Pulmonary artery endothelial cell (primary cell): Measurements from ENCODE around the gene PRPF31. TPM values are rescaled to one million over a fixed set of nuclear protein-coding genes. Genes with fewer than 3 reads are reported as not detected.
A peak's percentile ranks its signal among the peaks of the same experiment; 100 is the strongest.

ENCODE experiments used
- DNase-seq: peaks from one replicate; pipeline ENCODE4 v3.0.0-alpha.2; 2011; ENCODE audit warnings: low read depth, low spot score
- total RNA-seq: library from RNA; depleted of rRNA; stranded (reverse); fragments of >200 nt; gene quantifications from 2 replicates; pipeline ENCODE4 v1.2.3, GENCODE V29; 2014

The PRPF31 gene
- total RNA-seq, 1 donor from 2014 or later, result 81.6 TPM

DNA sequence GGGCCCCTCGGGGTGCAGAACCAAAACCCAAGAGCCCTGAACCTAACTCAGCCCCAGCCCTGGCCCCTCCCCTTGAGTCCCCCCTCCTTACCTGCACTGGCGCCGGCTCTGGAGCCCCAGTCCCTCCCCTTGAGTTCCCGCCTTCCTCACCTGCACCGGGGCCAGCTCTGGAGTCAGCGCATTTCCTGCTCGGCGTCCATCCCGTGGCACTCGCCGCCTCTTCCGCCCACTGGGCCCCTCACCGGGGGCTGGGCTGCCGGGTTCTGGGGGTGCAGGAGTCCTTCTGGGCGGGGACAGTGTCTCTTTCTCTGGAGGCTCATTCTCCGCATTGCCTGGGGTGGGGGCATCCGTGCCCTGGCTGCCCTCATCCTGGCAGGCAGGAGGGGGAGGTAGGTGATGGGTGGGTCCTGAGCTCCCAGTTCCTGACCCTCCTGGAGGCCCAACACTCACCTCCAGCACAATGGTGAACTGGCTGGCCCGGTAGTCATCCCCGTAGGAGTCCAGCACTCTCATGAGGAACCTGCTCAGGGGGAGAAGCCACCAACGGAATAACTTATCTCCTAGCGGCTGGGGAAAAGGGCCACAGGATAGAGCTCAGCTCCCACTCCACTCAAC, 7.6 kb upstream of the PRPF31 start:
- DNase-seq, result no peak

DNA sequence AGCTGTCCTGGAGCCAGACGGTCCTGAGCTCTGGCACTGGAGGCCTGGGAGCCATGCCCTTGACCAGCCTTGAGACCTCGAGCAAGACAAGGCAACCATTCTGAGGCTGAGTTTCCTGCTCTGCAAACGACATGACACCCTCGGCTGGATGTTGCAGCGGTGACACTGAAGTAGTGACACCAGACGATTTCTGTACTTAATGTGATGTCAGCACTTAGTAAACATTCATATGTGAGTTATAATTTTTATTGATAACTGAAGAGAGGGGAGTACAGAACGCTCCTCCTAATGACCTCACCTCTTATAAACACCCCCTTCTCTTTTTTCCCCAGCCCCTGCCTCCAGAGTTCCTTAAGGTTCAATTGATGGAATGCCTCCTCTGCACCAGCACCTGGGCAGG, 7.1 kb upstream of the PRPF31 start:
- no peak for DNase-seq

DNA sequence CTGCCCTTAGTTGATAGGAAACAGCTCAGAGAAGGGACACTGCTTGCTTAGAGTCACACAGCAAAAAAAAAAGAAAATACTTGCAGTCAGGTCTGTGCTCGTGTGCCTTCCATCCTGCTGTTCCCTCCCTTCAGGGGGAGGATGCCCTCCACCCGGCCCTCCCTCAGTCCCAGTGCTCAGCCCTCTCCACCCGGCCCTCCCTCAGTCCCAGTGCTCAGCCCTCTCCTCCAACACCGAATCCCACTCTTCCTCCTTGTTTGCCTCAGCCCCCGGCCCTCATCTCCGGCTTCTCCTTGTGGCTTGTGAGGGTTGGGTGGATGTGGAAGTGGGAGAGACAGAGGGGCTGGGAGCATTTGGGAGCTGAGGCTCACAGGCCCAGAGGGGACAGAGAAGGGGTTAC, 5.9 kb upstream of the PRPF31 start:
- DNase-seq, result no peak

DNA sequence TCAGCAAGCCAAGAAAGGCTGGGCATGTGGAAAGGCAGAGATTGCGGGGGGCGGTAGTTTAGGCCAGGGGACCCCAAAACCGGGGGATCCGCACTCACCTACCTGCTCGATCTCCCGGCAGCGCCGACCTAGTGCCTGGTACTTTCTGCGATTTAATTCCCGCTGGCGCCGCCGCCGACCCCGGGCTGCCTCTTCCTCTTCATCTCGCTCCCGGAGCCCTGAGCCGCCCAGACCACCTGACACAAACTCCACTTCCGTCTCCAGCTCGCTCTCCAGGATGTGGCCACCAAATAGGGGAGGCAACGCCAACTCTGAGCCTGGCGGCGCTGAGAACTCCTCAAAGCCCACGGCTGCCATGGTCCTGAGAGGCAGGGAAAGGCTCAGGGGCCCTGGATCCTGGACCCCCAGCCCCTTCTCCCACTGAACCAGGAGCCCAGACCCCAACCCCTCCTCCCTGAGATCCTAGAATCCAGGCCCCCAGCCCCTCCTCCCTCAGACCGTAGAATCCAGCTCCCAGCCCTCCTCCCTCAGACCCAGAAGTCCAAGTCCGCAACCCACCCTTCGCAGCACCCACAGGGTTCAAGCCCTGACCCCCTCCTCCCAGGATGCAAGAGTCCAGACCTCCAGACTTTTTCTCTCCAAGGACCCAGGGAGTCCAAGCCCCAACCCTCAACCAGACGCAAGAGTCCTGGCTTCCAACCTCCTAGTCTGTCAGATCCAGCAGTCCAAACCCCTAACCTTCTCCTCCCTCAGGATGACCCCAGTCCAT, 1.0 kb upstream of the PRPF31 start:
- DNase-seq, result no peak

DNA sequence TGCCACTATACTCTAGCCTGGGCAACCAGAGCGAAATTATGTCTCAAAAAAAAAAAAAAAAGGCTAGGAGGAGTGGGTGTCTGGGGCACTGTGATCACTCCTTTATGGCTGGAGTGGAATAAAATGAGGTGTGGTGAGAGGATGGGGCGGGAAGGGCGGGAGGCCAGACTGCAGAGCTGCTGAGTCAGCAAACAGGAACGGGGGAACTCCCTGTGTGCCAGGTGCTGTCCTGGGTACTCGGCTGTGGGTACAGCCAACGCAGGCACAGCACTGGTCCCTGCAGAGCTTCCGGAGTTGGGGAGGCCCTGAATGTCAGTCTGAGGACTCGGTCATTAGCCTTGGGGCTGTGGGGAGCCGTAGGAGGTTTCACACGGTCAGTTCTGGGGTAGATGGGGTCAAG, 5.7 kb downstream of the PRPF31 start:
- no peak for DNase-seq

DNA sequence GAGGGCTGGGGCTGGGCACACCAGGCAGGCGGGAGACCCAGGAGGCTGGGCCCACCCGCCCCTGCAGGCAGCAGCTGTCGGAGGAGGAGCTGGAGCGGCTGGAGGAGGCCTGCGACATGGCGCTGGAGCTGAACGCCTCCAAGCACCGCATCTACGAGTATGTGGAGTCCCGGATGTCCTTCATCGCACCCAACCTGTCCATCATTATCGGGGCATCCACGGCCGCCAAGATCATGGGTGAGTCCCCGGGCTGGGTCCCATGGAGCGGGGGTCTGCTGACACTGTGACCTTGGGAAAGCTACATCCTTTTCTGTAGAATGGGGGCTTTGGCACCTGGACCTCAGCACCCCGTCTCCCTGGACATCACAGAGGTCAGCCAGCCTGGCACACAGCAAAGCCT, 8.1 kb downstream of the PRPF31 start:
- DNase-seq, result no peak

DNA sequence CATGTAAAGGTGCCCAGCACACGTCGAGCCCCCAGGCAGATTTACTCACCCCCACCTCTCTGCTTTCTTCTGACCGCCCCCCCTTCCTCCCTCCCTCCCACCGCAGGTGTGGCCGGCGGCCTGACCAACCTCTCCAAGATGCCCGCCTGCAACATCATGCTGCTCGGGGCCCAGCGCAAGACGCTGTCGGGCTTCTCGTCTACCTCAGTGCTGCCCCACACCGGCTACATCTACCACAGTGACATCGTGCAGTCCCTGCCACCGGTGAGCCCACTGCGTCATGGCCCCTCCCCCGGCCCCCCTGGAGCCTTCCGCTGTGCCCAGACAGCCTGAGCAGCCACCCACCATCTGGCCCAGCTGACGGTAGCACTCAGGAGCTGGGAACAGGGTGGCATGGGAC, 8.8 kb downstream of the PRPF31 start:
- no peak for DNase-seq

DNA sequence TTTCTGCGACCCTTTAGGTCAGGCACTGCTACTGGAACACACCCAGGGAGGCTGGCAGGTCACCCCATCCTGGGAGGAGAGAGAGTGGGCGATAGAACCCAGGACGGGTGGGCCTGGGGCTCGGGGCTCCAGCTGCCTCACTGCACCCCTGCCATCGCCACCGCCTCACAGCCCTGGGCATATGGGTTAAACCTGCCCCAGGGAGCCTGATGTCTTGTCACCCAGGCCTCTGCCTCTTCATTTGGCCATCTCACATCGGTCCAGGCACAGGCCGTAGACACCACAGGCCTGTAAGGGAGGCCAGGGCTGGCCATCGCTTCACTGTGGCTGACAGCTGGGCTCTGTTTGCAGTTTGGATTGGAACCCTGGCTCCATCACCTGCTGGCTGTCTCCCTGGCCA, 10.2 kb downstream of the PRPF31 start:
- no peak for DNase-seq

DNA sequence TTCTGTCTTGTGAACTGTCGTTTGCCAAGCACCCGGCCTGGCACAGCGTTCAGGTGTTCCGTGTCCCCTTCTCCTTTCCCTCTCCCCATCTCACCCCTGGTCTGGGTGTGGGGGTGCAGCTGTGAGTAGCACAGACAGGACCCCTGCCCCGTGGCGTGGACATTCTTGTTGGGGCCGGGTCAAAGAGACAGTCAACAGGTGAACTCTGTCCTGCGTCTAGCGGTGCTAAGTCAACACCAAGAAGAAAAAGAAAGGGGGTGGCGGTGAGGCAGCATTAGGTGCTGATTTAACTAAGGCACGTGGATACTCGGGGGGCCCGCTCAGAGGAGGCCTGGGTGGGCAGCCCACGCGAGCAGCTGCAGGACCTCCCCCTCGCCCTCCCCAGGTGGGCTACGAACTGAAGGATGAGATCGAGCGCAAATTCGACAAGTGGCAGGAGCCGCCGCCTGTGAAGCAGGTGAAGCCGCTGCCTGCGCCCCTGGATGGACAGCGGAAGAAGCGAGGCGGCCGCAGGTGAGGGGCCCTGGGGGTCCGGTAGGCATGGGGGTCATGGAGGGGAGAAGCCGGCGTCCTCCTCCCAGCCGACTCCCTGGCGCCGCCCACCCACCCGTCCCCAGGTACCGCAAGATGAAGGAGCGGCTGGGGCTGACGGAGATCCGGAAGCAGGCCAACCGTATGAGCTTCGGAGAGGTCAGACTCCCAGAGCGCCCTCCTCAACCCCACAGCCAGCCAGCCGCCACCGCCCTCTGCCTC, 12.3 kb downstream of the PRPF31 start:
- no peak for DNase-seq

DNA sequence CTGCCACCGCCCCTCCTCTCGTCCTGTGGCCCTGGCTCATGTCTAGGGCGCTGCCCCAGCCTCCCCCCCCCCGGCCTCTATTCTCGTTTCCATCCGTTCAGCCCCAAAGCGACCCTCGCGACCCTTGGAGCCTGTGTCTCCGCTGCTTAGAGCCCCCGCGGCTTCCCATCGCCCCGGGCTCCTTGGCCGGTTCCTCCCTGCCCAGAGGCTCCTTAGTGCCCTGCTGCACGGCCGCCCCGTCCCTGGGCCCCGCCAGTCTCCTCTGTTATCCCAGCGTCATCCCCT, 12.8 kb downstream of the PRPF31 start:
- no peak for DNase-seq

DNA sequence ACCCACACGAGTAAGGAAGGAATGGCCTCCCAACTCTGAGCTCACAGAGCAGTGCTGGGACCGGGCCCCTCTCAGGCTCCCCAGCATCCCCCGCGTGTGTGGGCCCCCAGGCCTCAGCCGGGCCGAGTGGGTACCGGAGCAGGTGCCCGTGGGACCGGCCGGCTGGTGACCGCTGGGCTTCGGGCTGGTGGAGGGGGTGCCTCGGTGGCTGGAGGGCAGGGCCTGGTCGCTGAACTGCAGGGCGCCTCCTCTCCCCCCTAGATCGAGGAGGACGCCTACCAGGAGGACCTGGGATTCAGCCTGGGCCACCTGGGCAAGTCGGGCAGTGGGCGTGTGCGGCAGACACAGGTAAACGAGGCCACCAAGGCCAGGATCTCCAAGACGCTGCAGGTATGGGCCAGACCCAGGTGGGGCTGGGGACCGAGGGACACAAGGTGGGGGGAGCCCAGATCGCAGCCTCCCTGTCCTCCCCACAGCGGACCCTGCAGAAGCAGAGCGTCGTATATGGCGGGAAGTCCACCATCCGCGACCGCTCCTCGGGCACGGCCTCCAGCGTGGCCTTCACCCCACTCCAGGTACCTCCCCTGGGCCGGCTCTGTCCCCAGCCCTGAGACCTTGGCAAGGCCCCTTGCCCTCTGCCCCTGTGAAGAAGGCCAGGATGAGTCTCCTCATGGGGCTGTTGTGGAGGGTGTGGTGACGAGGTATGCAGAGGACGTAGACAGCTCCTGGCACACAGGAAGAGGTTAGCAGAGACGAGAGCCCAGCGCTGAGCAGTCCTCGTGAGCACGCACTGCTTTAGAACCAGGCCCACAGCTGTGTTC, 13.5 kb downstream of the PRPF31 start:
- no peak for DNase-seq

DNA sequence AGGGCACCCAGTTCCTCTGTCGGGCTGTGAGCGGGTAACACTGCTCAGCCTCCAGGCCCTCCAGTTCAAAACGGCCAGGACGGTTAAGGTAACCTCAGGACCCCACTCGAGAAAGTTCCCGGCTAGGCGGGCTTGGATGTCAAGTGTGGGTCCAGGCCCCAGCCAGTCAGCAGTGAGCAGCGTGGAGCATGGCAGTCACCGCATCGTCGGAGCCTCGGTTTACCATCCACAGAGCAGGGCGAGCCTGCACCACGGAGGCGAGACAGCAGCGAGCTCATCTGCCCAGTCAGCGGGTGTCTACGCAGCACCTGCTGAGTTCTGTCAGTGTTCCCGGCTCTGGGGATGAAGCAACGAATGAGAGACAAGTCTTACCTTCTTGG, 14.1 kb downstream of the PRPF31 start:
- no peak for DNase-seq

DNA sequence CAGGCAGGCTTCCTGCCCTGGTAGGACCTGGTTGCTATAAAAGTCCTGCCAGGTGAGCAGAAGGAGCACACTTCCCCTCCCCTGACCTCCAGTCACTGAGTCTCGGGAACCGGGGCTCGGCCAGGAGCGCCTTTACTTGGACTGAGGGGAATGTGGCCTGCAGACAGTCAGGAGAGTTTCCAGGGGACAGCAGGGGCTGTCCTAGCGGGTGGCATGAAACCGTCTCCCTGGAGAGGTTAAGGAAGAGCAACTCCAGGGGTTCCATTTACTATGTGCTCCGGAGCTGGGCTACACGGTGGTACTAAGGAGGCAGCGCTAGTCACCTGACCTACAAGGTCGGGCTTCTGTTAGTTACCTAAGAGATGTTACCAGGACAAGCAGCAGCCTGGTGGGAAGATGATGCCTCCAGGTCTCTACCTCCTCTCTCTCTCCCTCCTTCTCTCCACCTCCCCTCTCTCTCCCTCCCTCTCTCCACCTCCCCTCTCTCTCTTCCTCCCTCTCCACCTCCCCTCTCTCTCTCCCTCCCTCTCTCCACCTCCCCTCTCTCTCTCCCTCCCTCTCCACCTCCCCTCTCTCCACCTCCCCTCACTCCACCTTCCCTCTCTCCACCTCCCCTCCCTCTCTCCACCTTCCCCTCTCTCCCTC, 17.9 kb downstream of the PRPF31 start:
- DNase-seq, result no peak

DNA sequence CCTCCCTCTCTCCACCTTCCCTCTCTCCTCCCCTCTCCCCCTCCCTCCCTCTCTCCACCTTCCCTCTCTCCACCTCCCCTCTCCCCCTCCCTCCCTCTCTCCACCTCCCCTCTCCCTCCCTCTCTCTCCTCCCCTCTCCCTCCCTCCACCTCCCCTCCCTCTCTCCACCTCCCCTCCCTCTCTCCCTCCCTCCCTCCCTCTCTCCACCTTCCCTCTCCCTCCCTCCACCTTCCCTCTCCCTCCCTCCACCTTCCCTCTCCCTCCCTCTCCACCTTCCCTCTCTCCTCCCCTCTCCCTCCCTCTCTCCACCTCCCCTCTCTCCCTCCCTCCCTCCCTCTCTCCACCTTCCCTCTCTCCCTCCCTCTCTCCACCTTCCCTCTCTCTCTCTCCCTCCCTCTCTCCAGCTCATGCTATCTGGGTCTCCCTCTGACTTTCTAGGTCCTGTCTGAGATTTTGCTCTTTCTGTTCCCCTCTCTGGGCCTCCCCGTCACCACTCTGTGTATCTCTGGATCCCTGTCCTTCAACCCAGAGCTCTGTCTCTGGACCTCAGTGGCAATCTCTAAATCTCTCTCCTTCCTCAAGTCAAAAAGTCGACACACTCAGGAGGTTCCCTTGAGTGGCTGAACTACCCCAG, 18.5 kb downstream of the PRPF31 start:
- no peak for DNase-seq

DNA sequence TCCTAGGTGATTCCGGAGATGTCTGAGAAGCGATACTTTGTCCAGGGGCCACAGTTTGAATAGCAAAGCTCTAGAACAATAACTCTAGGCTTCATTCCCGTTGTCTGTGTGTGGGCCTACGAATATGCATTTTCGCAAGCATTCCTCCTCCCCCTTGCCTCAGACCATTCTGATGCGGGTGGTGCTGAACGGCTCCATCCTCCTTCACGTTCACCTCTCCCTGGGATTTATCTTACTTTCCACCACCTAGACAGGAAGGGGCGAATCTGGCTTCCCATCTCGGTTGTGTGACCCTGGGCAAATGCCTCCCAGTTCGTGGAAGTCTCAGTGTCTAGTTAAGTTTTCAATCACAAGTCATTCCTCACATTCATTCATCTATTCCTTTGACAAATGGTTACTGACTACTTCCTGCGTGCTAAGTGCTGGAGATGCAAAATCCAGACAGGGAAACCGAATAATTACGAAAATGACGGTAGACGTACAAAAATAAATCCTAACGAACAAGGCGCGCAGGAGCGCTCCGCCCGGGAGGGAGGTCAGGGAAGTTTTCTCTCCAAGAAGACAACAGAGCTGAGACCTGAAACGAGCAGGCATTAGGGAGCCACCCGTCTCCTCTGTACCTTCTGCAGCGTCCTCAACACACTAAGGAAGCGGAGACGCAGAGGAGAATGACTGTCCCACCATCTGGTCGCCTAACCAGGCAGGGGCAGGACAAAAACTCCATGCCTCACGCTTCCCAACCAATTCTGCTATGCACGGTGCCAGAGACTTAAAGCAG, 20.7 kb downstream of the PRPF31 start:
- DNase-seq, result no peak

DNA sequence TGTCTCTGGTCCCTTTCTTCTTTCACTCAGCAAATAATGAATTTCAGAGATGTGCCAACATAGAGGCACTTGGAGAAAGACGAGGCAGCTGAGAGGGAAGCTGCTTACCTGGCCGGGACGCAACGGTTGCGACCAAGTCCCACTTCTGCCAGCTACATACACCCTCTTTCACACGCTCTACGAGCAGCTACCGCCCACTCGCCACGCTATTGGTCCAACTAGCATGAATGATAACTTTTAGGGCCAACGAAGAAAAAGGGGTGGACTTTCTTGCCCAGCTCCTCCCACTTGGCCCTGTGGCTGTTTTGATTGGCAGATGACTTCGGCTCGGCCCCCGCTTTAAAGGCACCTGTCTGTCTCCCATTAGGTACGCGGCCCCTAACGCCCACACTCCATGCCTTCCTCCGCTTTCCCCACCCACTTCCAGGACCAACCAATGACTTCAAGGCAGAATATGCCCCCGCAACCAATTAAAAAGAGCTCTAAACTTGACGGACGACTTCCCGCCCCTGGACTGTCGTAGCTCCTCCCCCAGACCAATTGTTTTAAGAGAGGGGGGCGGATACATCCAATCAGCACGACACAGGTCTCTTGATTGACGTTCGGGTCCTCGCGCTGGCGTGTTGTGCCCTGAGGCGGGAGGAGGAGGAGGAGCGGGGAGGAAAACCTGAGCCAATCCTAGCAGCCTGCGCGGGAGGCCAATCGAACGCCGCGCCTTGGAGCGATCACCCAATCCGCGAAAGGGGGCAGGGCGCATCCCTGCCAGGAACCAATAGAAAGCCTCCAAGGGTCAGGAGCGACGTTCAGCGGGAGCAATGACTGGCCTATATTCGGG, 21.5 kb downstream of the PRPF31 start:
- DNase-seq, result peak; percentile 100

DNA sequence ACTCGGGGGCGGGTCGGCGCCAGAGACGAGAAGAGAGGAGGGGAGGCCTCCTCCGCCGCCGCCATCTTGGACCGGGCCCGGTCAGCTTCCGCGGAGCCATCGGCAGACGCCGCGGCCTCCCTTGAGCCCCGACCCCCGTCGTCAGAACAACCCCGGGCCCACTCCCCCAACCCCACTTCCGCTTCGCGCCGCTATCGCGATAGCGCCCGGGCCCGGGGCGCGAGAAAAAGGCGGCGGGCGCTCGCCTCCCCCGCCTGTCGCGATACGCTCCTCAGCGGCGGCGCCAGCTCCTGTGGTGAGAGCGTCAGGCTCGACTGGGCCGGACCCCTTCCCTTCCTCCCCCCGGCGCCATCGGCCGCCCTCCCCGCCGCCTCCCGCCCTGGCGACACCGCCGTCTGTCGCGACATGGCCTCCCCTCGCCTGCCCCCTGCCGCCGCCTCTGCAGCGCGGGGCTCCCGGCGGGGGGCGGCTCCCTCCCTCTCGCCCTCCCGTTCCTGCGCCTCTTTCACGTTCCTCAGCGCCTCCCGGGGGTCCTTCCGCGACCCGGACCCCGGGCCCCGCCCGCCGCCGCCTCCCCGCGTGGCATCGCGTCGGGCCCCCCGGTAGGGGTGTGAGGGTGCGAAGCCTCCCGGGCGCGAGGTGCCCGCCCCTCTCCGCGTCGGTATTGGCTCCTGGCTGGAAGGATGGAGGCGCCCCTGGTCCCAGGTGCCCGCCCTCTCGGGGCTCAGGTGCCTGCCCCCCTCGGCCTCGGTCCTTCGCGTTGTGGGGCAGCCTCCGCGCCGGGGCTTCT, 22.3 kb downstream of the PRPF31 start, which contains the start of gene CNOT3:
Gene CNOT3 (plus strand): TSS at position 64 of the 790 bp plus-strand sequence. CDS start 5,217 bp downstream, outside the sequence.
- no peak for DNase-seq

DNA sequence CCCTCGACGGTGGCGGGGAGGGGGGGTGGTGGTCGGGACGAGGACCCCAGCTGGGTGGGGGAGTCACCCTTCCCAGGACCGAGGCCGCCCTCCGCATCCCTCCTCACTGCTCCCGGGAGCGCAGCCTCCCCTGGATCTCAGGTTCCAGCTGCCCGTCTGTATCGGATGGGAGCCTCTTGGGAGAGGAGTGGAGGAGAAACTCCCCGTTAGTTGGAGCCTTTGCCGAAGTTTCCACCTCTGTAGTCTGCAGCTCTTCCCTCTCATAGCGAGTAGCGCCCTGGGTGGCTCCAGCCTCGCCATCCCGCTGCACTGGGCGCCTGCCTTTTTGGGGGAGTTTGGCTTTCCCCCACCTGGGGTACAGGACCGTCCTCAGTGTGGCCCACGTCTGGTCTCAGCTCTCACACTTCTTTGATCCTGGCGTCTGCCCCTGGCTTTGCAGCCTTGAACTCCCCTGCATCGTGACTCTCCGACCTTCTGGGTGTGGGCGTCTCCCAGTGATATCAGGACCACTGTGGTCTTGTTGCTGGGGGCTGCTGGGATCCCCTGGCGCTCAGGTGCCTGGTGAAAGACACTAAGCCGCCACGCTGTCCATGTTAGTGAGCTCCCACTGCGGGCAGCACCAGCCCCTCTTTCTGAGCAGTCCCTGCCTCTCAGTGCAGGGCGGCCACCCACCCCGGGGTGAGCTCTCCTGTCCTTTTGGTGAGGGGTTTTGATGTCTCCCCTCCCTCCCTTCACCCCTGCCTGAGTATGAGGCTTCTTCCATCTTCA, 23.1 kb downstream of the PRPF31 start:
- no peak for DNase-seq
